ENCODE results near the gene MTFR1L.

GRCh38 chr1:25799935-25800702 lies 19.6 kb upstream of the MTFR1L start, which contains the start of gene SELENON:
- TF ChIP-seq CTCF (IDR thresholded peaks at IDR 0.05; ENCODE audit: poor library complexity, severe bottlenecking), result no peak
- no peak for TF ChIP-seq EP300 (conservative IDR thresholded peaks at IDR 0.05; ENCODE audit: poor library complexity, severe bottlenecking)
- no peak for TF ChIP-seq MXI1 (conservative IDR thresholded peaks at IDR 0.05; ENCODE audit: poor library complexity, severe bottlenecking)
- TF ChIP-seq EZH2 (IDR thresholded peaks at IDR 0.05; ENCODE audit: borderline replicate concordance, insufficient read depth, low read length, poor library complexity, severe bottlenecking), result no peak
- peak; percentile 11 for TF ChIP-seq POLR2AphosphoS5 (IDR thresholded peaks at IDR 0.05)

Measured in neural cell (in vitro differentiated cells).